NT2/D1 (cell line): ENCODE data around the gene STK24.

Source experiments
- SUZ12 ChIP-seq: IDR thresholded peaks from 2 replicates; pipeline ENCODE4 v1.6.1; 2011; ENCODE audit not compliant: insufficient read length, insufficient read depth; ENCODE audit errors: extremely low read depth
- YY1 ChIP-seq: IDR thresholded peaks from 2 replicates; pipeline ENCODE4 v1.6.1; 2011; ENCODE audit not compliant: insufficient read length, insufficient read depth
- ZNF274 ChIP-seq: IDR thresholded peaks from 2 replicates; pipeline ENCODE4 v1.6.1; 2011; ENCODE audit warnings: mild to moderate bottlenecking, low read depth, low read length

GRCh38 chr13:98504371-98504963, 72.4 kb downstream of the STK24 start:
- TF ChIP-seq YY1 (no peak), ZNF274 (no peak), SUZ12 (no peak)
